ENCODE results near the gene CAMK1D. TPM values are rescaled to one million over a fixed set of nuclear protein-coding genes. Genes with fewer than 3 reads are reported as not detected.

CAMK1D gene
- polyA plus RNA-seq, 2 of the 4 experiments (the other 2 are of a cell fraction) = 6.6 to 12.5 TPM

DNA sequence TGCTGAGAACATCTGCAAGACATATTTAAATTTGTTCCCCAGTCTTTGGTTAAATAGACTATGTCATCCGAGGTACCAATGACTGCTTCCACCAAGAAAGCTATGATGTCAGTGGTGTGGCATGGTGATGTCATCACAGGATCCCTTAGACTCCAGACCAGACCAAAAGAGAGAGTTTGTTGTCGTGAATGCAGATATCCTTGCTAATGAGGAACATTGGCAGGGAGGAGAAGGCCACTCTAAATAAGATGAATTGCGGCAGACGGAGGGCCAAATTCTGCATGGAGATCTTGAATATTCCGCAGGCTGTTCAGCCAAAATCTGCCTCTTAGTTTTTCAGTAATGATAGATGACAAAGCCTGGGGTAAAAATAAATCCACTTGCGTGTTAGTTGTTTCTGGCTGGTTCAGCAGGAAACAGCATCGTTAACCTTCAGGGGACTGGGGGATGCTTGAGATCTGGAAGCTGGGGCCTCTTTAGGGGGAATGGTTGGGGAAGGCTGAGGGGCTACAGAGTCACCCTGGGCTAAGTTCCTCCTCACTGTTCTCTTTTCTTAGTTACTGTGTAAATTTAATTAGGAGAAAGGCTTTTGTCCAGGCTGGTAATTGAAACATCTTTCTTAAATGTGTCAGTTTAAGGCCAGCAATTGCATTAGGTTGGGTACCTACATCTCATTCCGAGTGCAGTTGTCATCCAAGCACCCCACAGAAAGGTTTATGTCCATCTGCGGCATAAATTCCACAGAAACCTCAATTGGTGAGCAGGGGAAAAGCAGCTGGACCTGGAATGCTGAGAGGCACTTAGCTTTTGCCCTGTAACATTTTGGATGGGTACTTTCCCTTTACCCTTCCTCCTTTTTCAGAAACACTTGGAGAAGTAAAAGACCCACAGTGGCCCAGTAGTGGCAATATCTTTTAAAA, 11.6 kb upstream of the CAMK1D start:
- no peaks in the 10 kb centered on the region for H3K9me3 ChIP-seq
- H3K4me2 ChIP-seq = no peak overlapping the region
- WGBS (ENCODE audit: missing lambda C conversion rate) = 84% methylated on average over 9 of the region's 9 CpGs
- peak overlapping the region in 1 of 2 experiments; percentile 43; a peak in 3 of 6 replicates for H3K27ac ChIP-seq
- TF ChIP-seq RNF2 (IDR thresholded peaks at IDR 0.05; ENCODE audit: borderline replicate concordance, low read depth) (no peak), MAZ (IDR thresholded peaks at IDR 0.05; ENCODE audit: borderline replicate concordance, low read depth, low read length) (no peak), CEBPB (IDR thresholded peaks at IDR 0.05) (no peak), ZNF302 (CRISPR knock-in tag; IDR thresholded peaks at IDR 0.05) (no peak), POLR2A (IDR thresholded peaks at IDR 0.05; ENCODE audit: low read length) (no peak), FOSL2 (IDR thresholded peaks at IDR 0.05) (no peak), FOSL2 (CRISPR knock-in tag; IDR thresholded peaks at IDR 0.05) (no peak), CBX8 (IDR thresholded peaks at IDR 0.05) (no peak), PHF8 (IDR thresholded peaks at IDR 0.05; ENCODE audit: borderline replicate concordance, low read depth) (no peak)
- TF ChIP-seq, protein P1, sequence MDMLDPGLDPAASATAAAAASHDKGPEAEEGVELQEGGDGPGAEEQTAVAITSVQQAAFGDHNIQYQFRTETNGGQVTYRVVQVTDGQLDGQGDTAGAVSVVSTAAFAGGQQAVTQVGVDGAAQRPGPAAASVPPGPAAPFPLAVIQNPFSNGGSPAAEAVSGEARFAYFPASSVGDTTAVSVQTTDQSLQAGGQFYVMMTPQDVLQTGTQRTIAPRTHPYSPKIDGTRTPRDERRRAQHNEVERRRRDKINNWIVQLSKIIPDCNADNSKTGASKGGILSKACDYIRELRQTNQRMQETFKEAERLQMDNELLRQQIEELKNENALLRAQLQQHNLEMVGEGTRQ (IDR thresholded peaks at IDR 0.05) = no peak
- TF ChIP-seq, protein P2, sequence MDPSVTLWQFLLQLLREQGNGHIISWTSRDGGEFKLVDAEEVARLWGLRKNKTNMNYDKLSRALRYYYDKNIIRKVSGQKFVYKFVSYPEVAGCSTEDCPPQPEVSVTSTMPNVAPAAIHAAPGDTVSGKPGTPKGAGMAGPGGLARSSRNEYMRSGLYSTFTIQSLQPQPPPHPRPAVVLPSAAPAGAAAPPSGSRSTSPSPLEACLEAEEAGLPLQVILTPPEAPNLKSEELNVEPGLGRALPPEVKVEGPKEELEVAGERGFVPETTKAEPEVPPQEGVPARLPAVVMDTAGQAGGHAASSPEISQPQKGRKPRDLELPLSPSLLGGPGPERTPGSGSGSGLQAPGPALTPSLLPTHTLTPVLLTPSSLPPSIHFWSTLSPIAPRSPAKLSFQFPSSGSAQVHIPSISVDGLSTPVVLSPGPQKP (IDR thresholded peaks at IDR 0.05; ENCODE audit: low read depth, low read length) = no peak
- DNase-seq (ENCODE audit: low read depth in 1 of 2, low spot score in 1 of 2) (no peak), ATAC-seq (no peak), FAIRE-seq (no peak)
- H3K4me1 ChIP-seq = peaks cover 20% of the 10 kb centered on the region
- H3K4me3 ChIP-seq = no peak overlapping the region
- ChIA-PET POLR2A (interaction anchor here (2.0 kb wide), 1 partner anchor 11 kb away, joined by 7 read pairs; no protein-coding TSS in a partner anchor), CTCF (interaction anchor here (0.5 to 2.7 kb wide), 5 partner anchors 11 to 407 kb away, joined by 3 to 20 read pairs (median 3); partner anchors contain the start of gene CAMK1D)

DNA sequence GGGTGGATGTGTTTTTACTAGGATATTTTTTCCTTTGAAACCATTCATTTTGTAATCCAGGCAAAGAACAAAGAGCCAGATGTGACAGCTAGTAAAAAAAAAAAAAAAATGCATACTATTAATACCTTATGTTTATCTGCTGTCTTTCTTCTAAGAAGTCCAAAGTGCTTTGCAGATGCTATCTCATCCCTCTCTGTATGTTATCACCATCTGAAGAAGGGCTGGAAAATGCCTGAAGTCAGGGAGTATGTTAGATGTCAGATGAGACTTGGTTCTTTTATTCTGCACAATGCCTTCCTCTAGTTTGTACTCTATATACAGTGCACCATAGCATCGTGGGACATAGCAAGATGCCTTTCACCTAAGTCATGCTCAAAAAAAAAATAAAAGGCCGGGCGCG, 10.4 kb upstream of the CAMK1D start:
- H3K27ac ChIP-seq = peak overlapping the region in 1 of 2 experiments; percentile 26; a peak in 1 of 6 replicates
- FAIRE-seq (no peak), DNase-seq (ENCODE audit: low read depth in 1 of 2, low spot score in 1 of 2) (no peak), ATAC-seq (no peak)
- H3K4me2 ChIP-seq = no peak overlapping the region
- H3K4me1 ChIP-seq = peaks cover 13% of the 10 kb centered on the region
- TF ChIP-seq POLR2A (IDR thresholded peaks at IDR 0.05; ENCODE audit: low read length) = no peak
- TF ChIP-seq CBX2 (IDR thresholded peaks at IDR 0.05; ENCODE audit: borderline replicate concordance, low read depth) = no peak
- TF ChIP-seq, protein P2 (IDR thresholded peaks at IDR 0.05; ENCODE audit: low read depth, low read length) = no peak
- no peak for TF ChIP-seq MAFK (IDR thresholded peaks at IDR 0.05; ENCODE audit: partially characterized antibody)
- TF ChIP-seq RFX5 (IDR thresholded peaks at IDR 0.05) = no peak
- no peak for TF ChIP-seq ZFP36 (IDR thresholded peaks at IDR 0.05; ENCODE audit: borderline replicate concordance, partially characterized antibody)
- TF ChIP-seq KDM5A (IDR thresholded peaks at IDR 0.05) = no peak
- TF ChIP-seq ZSCAN20 (CRISPR knock-in tag; IDR thresholded peaks at IDR 0.05) = no peak
- no peak for TF ChIP-seq ESRRA (IDR thresholded peaks at IDR 0.05; ENCODE audit: borderline replicate concordance, low read length)
- 66% methylated on average over 4 of the region's 4 CpGs for WGBS (ENCODE audit: missing lambda C conversion rate)
- H3K4me3 ChIP-seq = no peak overlapping the region
- CTCF ChIA-PET = interaction anchor here (1.5 kb wide), 1 partner anchor 369 kb away, joined by 4 read pairs; no protein-coding TSS in a partner anchor
- H3K9me3 ChIP-seq = no peaks in the 10 kb centered on the region
- POLR2A ChIA-PET = no interaction called here

DNA sequence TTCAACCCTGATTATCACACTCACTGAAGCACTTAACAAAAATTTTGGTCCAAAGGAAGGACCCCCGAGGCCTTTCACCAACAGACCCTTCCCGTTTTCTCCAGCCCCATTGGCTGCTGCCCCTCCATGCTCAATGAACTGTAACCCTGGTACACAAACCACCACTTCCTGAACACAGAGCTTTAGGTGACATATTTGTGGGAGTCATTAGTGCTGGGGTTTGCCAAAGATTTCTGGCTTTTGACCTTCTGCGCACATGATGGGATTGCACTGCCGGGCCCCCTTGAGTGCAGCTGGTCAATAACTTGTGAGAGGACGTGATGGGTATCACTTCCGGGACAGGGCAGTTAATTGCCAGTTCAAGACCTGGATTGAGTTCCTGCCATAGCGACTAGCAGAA, 9.0 kb upstream of the CAMK1D start:
- POLR2A ChIA-PET = no interaction called here
- H3K9me3 ChIP-seq = no peaks in the 10 kb centered on the region
- no peak for TF ChIP-seq RNF2 (IDR thresholded peaks at IDR 0.05; ENCODE audit: borderline replicate concordance, low read depth)
- no peak for TF ChIP-seq RARB (CRISPR knock-in tag; IDR thresholded peaks at IDR 0.05)
- TF ChIP-seq, protein P2 (IDR thresholded peaks at IDR 0.05; ENCODE audit: low read depth, low read length) = no peak
- TF ChIP-seq KDM1A (IDR thresholded peaks at IDR 0.05; ENCODE audit: low read depth) = no peak
- TF ChIP-seq, protein P3, sequence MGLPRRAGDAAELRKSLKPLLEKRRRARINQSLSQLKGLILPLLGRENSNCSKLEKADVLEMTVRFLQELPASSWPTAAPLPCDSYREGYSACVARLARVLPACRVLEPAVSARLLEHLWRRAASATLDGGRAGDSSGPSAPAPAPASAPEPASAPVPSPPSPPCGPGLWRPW (IDR thresholded peaks at IDR 0.05) = no peak
- TF ChIP-seq NPAS2 (CRISPR knock-in tag; IDR thresholded peaks at IDR 0.05; ENCODE audit: borderline replicate concordance) = no peak
- TF ChIP-seq FOXS1 (CRISPR knock-in tag; IDR thresholded peaks at IDR 0.05) = no peak
- TF ChIP-seq HOXB13 (CRISPR knock-in tag; IDR thresholded peaks at IDR 0.05; ENCODE audit: low read depth) = no peak
- ATAC-seq = no peak
- 83% methylated on average over 7 of the region's 7 CpGs for WGBS (ENCODE audit: missing lambda C conversion rate)
- no peak overlapping the region for H3K4me3 ChIP-seq
- CTCF ChIA-PET = interaction anchor here (1.8 kb wide), 1 partner anchor 76 kb away, joined by 5 read pairs; no protein-coding TSS in a partner anchor
- H3K4me1 ChIP-seq = 0 out of 3 replicates have a peak, but pooled peaks cover 4% of the 10 kb centered on the region
- no peak for DNase-seq (ENCODE audit: low read depth in 1 of 2, low spot score in 1 of 2)
- no peak overlapping the region for H3K4me2 ChIP-seq
- H3K27ac ChIP-seq = no peak overlapping the region
- FAIRE-seq = no peak
